Neural progenitor cell (in vitro differentiated cells): ENCODE measurements around the gene SURF4. TPM values are rescaled to one million over a fixed set of nuclear protein-coding genes. Genes with fewer than 3 reads are reported as not detected.

ENCODE experiments used
- DNase-seq: peaks from one replicate; pipeline ENCODE4 v3.0.0-alpha.2; 2016; ENCODE audit warnings: low spot score
- H2AFZ ChIP-seq: fragments of 200-600 bp; sonication (generic); replicated peaks from 2 replicates; pipeline ENCODE4 v1.6.1; 2016; ENCODE audit warnings: antibody characterized with exemption
- H3F3A ChIP-seq: fragments of 200-600 bp; sonication (generic); 2 replicates; pipeline ENCODE4 v1.6.1; 2016; ENCODE audit warnings: antibody characterized with exemption, low read depth
- H3K27ac ChIP-seq: fragments of 200-600 bp; sonication (generic); 2 replicates; pipeline ENCODE4 v1.5.1; 2016; ENCODE audit warnings: mild to moderate bottlenecking
- H3K27me3 ChIP-seq: fragments of 200-600 bp; sonication (generic); 2 replicates; pipeline ENCODE4 v1.6.1; 2016; ENCODE audit warnings: mild to moderate bottlenecking, moderate library complexity
- H3K36me3 ChIP-seq: fragments of 200-600 bp; sonication (generic); 2 replicates; pipeline ENCODE4 v1.5.1; 2016
- H3K4me1 ChIP-seq: fragments of 200-600 bp; sonication (generic); 2 replicates; pipeline ENCODE4 v1.6.1; 2016; ENCODE audit warnings: mixed run types
- H3K4me2 ChIP-seq: fragments of 200-600 bp; sonication (generic); 2 replicates; pipeline ENCODE4 v1.6.1; 2016
- H3K4me3 ChIP-seq: fragments of 200-600 bp; sonication (generic); 2 replicates; pipeline ENCODE4 v1.5.1; 2016
- H3K79me2 ChIP-seq: fragments of 200-600 bp; sonication (generic); 2 replicates; pipeline ENCODE4 v1.6.1; 2016; ENCODE audit warnings: low read depth
- H3K9ac ChIP-seq: fragments of 200-600 bp; sonication (generic); 2 replicates; pipeline ENCODE4 v1.6.1; 2016
- H3K9me3 ChIP-seq: fragments of 200-600 bp; sonication (generic); 2 replicates; pipeline ENCODE4 v1.5.1; 2016; ENCODE audit warnings: low read depth
- H4K20me1 ChIP-seq: fragments of 200-600 bp; sonication (generic); 2 replicates; pipeline ENCODE4 v1.6.1; 2016; ENCODE audit warnings: low read depth
- H3K27ac Mint-ChIP-seq: 3 replicates; pipeline ENCODE4 v1.8.0; 2021; ENCODE audit warnings: mixed read lengths
- H3K27me3 Mint-ChIP-seq: 2 replicates; pipeline ENCODE4 v1.8.0; 2022; ENCODE audit warnings: low read depth, mild to moderate bottlenecking, inconsistent platforms, moderate library complexity, mixed read lengths; ENCODE audit not compliant: insufficient read depth
- H3K36me3 Mint-ChIP-seq: 3 replicates; pipeline ENCODE4 v1.8.0; 2021; ENCODE audit warnings: mixed read lengths
- H3K4me1 Mint-ChIP-seq: 3 replicates; pipeline ENCODE4 v1.8.0; 2021; ENCODE audit warnings: mixed read lengths
- H3K4me3 Mint-ChIP-seq: 3 replicates; pipeline ENCODE4 v1.8.0; 2021; ENCODE audit warnings: mild to moderate bottlenecking, moderate library complexity, mixed read lengths
- H3K9me3 Mint-ChIP-seq: 3 replicates; pipeline ENCODE4 v1.8.0; 2020; ENCODE audit warnings: mixed read lengths
- EZH2 ChIP-seq: fragments of 200-600 bp; sonication (generic); IDR thresholded peaks from 2 replicates; pipeline ENCODE4 v1.6.1; 2017; ENCODE audit warnings: antibody characterized with exemption, mild to moderate bottlenecking, moderate library complexity
- EZH2phosphoT487 ChIP-seq: fragments of 200-600 bp; sonication (generic); IDR thresholded peaks from 2 replicates; pipeline ENCODE4 v1.6.1; 2017; ENCODE audit warnings: antibody characterized with exemption
- total RNA-seq: library from RNA; depleted of rRNA; stranded (reverse); fragments of >200 nt; gene quantifications from 2 replicates; pipeline ENCODE4 v1.2.3, GENCODE V29; 2015; ENCODE audit warnings: low replicate concordance
- TF ChIP-seq, protein P1 (sequence below): fragments of 200-600 bp; sonication (generic); IDR thresholded peaks from 2 replicates; pipeline ENCODE4 v1.5.1; 2017; ENCODE audit warnings: antibody characterized with exemption, mild to moderate bottlenecking

The SURF4 gene
- total RNA-seq, 1 donor from 2014 or later, result 102 TPM

GRCh38 chr9:133344071-133344470 is 31.8 kb downstream of the SURF4 start:
- H3K36me3 ChIP-seq, result peaks cover 2% of the 10 kb centered on the region
- peaks cover 38% of the 10 kb centered on the region for H3K79me2 ChIP-seq
- H3K4me1 Mint-ChIP-seq, result peaks cover 18% of the 10 kb centered on the region
- no peak overlapping the region for H3K9ac ChIP-seq
- no peak overlapping the region for H3K27ac ChIP-seq
- TF ChIP-seq, protein P1, sequence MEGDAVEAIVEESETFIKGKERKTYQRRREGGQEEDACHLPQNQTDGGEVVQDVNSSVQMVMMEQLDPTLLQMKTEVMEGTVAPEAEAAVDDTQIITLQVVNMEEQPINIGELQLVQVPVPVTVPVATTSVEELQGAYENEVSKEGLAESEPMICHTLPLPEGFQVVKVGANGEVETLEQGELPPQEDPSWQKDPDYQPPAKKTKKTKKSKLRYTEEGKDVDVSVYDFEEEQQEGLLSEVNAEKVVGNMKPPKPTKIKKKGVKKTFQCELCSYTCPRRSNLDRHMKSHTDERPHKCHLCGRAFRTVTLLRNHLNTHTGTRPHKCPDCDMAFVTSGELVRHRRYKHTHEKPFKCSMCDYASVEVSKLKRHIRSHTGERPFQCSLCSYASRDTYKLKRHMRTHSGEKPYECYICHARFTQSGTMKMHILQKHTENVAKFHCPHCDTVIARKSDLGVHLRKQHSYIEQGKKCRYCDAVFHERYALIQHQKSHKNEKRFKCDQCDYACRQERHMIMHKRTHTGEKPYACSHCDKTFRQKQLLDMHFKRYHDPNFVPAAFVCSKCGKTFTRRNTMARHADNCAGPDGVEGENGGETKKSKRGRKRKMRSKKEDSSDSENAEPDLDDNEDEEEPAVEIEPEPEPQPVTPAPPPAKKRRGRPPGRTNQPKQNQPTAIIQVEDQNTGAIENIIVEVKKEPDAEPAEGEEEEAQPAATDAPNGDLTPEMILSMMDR, result no peak
- TF ChIP-seq EZH2 (no peak), EZH2phosphoT487 (no peak)
- no peak overlapping the region for H3K4me2 ChIP-seq
- peaks cover 24% of the 10 kb centered on the region for H3K36me3 Mint-ChIP-seq
- peaks cover 13% of the 10 kb centered on the region for H3K27me3 Mint-ChIP-seq
- H3K9me3 ChIP-seq, result no peaks in the 10 kb centered on the region
- no peak overlapping the region for H2AFZ ChIP-seq
- DNase-seq, result no peak
- H4K20me1 ChIP-seq, result peaks cover 36% of the 10 kb centered on the region
- H3K4me3 Mint-ChIP-seq, result peak overlapping the region; percentile 41
- H3K27ac Mint-ChIP-seq, result no peak overlapping the region
- H3K27me3 ChIP-seq, result no peaks in the 10 kb centered on the region
- H3F3A ChIP-seq, result peaks cover 19% of the 10 kb centered on the region
- H3K9me3 Mint-ChIP-seq, result no peaks in the 10 kb centered on the region
- no peak overlapping the region for H3K4me3 ChIP-seq
- peaks cover 5% of the 10 kb centered on the region for H3K4me1 ChIP-seq

- H3K4me1 Mint-ChIP-seq, result peaks cover 9% of the 10 kb centered on the region
- peaks cover 16% of the 10 kb centered on the region for H3F3A ChIP-seq
- H3K36me3 Mint-ChIP-seq, result peaks cover 22% of the 10 kb centered on the region
- no peak overlapping the region for H3K27ac ChIP-seq
- no peak overlapping the region for H3K9ac ChIP-seq
- no peak for TF ChIP-seq EZH2phosphoT487
- TF ChIP-seq, protein P1, result no peak
- no peak overlapping the region for H2AFZ ChIP-seq
- peaks cover 26% of the 10 kb centered on the region for H4K20me1 ChIP-seq
- no peak overlapping the region for H3K4me3 Mint-ChIP-seq
- H3K9me3 Mint-ChIP-seq, result no peaks in the 10 kb centered on the region
- no peak overlapping the region for H3K27ac Mint-ChIP-seq
- no peak for DNase-seq
- H3K4me3 ChIP-seq, result no peak overlapping the region
- H3K4me2 ChIP-seq, result no peak overlapping the region
- no peaks in the 10 kb centered on the region for H3K27me3 ChIP-seq
- H3K9me3 ChIP-seq, result no peaks in the 10 kb centered on the region
- H3K4me1 ChIP-seq, result peaks cover 4% of the 10 kb centered on the region
- no peaks in the 10 kb centered on the region for H3K36me3 ChIP-seq
- peaks cover 27% of the 10 kb centered on the region for H3K79me2 ChIP-seq
- H3K27me3 Mint-ChIP-seq, result peaks cover 3% of the 10 kb centered on the region
These were observed 33.3 kb downstream of the SURF4 start for GRCh38 chr9:133342570-133342969.

GRCh38 chr9:133342069-133342406 is 33.8 kb downstream of the SURF4 start:
- Mint-ChIP-seq H3K27ac (no peak overlapping the region), H3K4me1 (peaks cover 8% of the 10 kb centered on the region), H3K27me3 (peaks cover 3% of the 10 kb centered on the region), H3K9me3 (no peaks in the 10 kb centered on the region), H3K4me3 (no peak overlapping the region), H3K36me3 (peaks cover 22% of the 10 kb centered on the region)
- no peaks in the 10 kb centered on the region for H3K36me3 ChIP-seq
- no peak overlapping the region for H3K4me2 ChIP-seq
- no peaks in the 10 kb centered on the region for H3K27me3 ChIP-seq
- H3K79me2 ChIP-seq, result peaks cover 21% of the 10 kb centered on the region
- H3K9me3 ChIP-seq, result no peaks in the 10 kb centered on the region
- TF ChIP-seq EZH2 (no peak), EZH2phosphoT487 (no peak)
- TF ChIP-seq, protein P1, result peak; percentile 41
- H3K9ac ChIP-seq, result no peak overlapping the region
- peaks cover 4% of the 10 kb centered on the region for H3K4me1 ChIP-seq
- no peak overlapping the region for H3K27ac ChIP-seq
- H2AFZ ChIP-seq, result no peak overlapping the region
- H3K4me3 ChIP-seq, result no peak overlapping the region
- DNase-seq, result peak; percentile 47
- H3F3A ChIP-seq, result peaks cover 20% of the 10 kb centered on the region
- H4K20me1 ChIP-seq, result peaks cover 25% of the 10 kb centered on the region
